Prostate gland (tissue), 2 donors: Measurements from ENCODE around the gene SLC44A4.

Experiments
- POLR2A ChIP-seq: fragments of 450-650 bp; IDR thresholded peaks from one replicate; pipeline ENCODE4 v1.6.1; 2016; ENCODE audit warnings: antibody characterized with exemption, mild to moderate bottlenecking
- POLR2AphosphoS5 ChIP-seq: sonication (generic); formaldehyde crosslinking; IDR thresholded peaks from one replicate; pipeline ENCODE4 v1.6.1; 2017; ENCODE audit warnings: antibody characterized with exemption
- TF ChIP-seq, protein P1 (sequence below), 4 experiments: fragments of 200-600 bp in 2 of 4; fragments of 450-650 bp in 2 of 4; sonication (generic) in 2 of 4; IDR thresholded peaks; 1 replicate in 3 of 4; 2 replicates in 1 of 4; pipeline ENCODE4 v1.5.1; 2016 to 2019; ENCODE audit warnings: antibody characterized with exemption in 4 of 4, mild to moderate bottlenecking in 2 of 4, moderate library complexity in 2 of 4

GRCh38 chr6:31870385-31870921 is 8.3 kb downstream of the SLC44A4 start:
- TF ChIP-seq, protein P1, sequence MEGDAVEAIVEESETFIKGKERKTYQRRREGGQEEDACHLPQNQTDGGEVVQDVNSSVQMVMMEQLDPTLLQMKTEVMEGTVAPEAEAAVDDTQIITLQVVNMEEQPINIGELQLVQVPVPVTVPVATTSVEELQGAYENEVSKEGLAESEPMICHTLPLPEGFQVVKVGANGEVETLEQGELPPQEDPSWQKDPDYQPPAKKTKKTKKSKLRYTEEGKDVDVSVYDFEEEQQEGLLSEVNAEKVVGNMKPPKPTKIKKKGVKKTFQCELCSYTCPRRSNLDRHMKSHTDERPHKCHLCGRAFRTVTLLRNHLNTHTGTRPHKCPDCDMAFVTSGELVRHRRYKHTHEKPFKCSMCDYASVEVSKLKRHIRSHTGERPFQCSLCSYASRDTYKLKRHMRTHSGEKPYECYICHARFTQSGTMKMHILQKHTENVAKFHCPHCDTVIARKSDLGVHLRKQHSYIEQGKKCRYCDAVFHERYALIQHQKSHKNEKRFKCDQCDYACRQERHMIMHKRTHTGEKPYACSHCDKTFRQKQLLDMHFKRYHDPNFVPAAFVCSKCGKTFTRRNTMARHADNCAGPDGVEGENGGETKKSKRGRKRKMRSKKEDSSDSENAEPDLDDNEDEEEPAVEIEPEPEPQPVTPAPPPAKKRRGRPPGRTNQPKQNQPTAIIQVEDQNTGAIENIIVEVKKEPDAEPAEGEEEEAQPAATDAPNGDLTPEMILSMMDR (IDR thresholded peaks at IDR 0.05): no peak
- TF ChIP-seq POLR2A: no peak
- no peak for TF ChIP-seq POLR2AphosphoS5
